Lung (tissue), 12 donors: ENCODE data around the gene RSPRY1. TPM values are rescaled to one million over a fixed set of nuclear protein-coding genes. Genes with fewer than 3 reads are reported as not detected.

ENCODE experiments used
- ATAC-seq: fragments of 200-7000 bp; cut with Tn5 transposase; one replicate; pipeline ENCODE4 v1.9.1; 2020; ENCODE audit warnings: moderate number of reproducible peaks; ENCODE audit not compliant: insufficient read depth, low FRiP score
- DNase-seq, 3 donors: peaks; one replicate each; pipeline ENCODE4 v3.0.0-alpha.2; 2013 to 2017
- H3K27ac ChIP-seq, 2 donors: one replicate each; pipeline ENCODE4 v1.5.1; 2013; ENCODE audit warnings: mild to moderate bottlenecking in 2 of 2, moderate library complexity in 2 of 2, control low read depth in 1 of 2, inconsistent platforms in 1 of 2, low read depth in 1 of 2, low read length in 1 of 2
- H3K27me3 ChIP-seq, 3 donors: one replicate each; pipeline ENCODE4 v1.5.1; 2013; ENCODE audit warnings: low read length in 2 of 3; ENCODE audit not compliant: control insufficient read depth in 3 of 3, insufficient read depth in 3 of 3
- H3K36me3 ChIP-seq, 4 donors: one replicate each; pipeline ENCODE4 v1.5.1; 2013; ENCODE audit warnings: low read length in 4 of 4, mild to moderate bottlenecking in 1 of 4, moderate library complexity in 1 of 4; ENCODE audit not compliant: control insufficient read depth in 4 of 4, insufficient read depth in 4 of 4
- H3K4me1 ChIP-seq, 5 donors: one replicate each; pipeline ENCODE4 v1.5.1; 2013; ENCODE audit warnings: low read length in 5 of 5, mild to moderate bottlenecking in 2 of 5, moderate library complexity in 1 of 5; ENCODE audit not compliant: control insufficient read depth in 5 of 5, insufficient read depth in 5 of 5
- H3K4me3 ChIP-seq: one replicate; pipeline ENCODE4 v1.5.1; 2013; ENCODE audit warnings: mild to moderate bottlenecking, control low read depth, moderate library complexity
- H3K9ac ChIP-seq, 2 donors: one replicate each; pipeline ENCODE4 v1.5.1; 2013; ENCODE audit warnings: low read length in 2 of 2, control low read depth in 1 of 2; ENCODE audit not compliant: insufficient read depth in 1 of 2
- H3K9me3 ChIP-seq, 4 donors: one replicate each; pipeline ENCODE4 v1.5.1; 2013; ENCODE audit warnings: low read length in 3 of 4, mild to moderate bottlenecking in 1 of 4, moderate library complexity in 1 of 4; ENCODE audit not compliant: control insufficient read depth in 4 of 4, insufficient read depth in 3 of 4
- WGBS, 2 donors: extraction: QIAGEN DNeasy Blood & Tissue Kit; methylation state at CpG; one replicate each; pipeline ENCODE4 v1.1.7; 2013; 5-methylcytosine and 5-hydroxymethylcytosine counted together
- polyA plus RNA-seq, 2 donors: library from polyadenylated mRNA; stranded (reverse); fragments of 200-250 nt; gene quantifications; one replicate each; pipeline ENCODE4 v1.2.1, GENCODE V29; 2013
- total RNA-seq, 2 donors: library from RNA; depleted of rRNA in 1 of 2; stranded (reverse); fragments of >200 nt in 1 of 2; gene quantifications; one replicate each; pipeline ENCODE4 v1.2.1, GENCODE V29; 2014 to 2021
- TF ChIP-seq, protein P1 (sequence below): IDR thresholded peaks from 2 replicates; pipeline ENCODE4 v1.5.1; 2012; ENCODE audit warnings: mild to moderate bottlenecking; ENCODE audit errors: control extremely low read depth, extremely low read depth
- donor health status: control.
- donor health status: control.
- donor health status: Bipolar disorder and iron deficiency.
- donor health status: healthy.
- donor health status: DM: yes; HTN: yes; CAD: no.

Gene RSPRY1
- total and polyA plus RNA-seq, 4 donors: 10.5 to 71.7 (median 25.2) TPM

DNA sequence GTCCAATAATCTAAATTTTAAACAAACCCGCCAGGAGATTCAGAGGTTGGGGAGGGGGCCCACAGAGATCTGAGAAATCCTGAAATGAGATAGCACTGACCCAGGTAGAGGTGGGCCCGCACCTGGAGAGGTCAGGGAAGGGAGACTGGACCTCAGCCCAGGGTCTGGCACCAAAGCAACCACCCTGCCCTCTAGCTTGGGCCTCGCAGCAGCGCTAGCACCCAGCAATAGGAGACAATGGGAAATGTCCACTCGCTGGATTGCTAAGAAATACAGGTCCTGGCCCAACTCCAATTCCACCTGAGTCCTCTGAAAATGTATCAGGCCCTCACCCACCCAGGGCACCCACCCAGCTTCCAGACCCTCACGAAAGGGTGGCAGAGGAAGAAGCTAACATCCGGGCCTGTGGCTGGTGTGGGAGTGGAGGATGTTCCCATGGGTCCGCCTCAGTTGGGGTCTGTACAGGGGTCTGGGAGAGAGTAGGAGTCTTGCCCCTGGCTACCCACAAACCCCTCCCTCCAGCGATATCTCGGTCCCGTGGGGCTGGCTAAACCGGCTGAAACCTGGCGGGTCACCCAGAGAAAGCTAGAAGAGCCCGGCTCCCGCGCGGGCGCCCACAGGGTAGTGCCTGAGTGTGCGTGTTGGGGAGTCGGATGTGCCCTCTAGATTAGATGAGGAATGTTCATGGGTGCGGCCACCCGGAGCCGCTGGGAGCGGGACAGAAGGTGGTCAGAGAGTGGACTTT, 97.3 kb downstream of the RSPRY1 start:
- peak; percentile 19 for ATAC-seq
- Histone ChIP-seq H3K9me3 (no peaks in the 10 kb centered on the region), H3K27me3 (peaks cover 0 to 42% (median 29%) of the 10 kb centered on the region in 3 donors), H3K4me3 (peak overlapping the region; percentile 68), H3K4me1 (peaks cover 0 to 13% (median 0%) of the 10 kb centered on the region in 5 donors), H3K27ac (peak overlapping the region in 1 of 2 donors; percentile 90), H3K36me3 (no peaks in the 10 kb centered on the region), H3K9ac (no peak overlapping the region)
- TF ChIP-seq, protein P1, sequence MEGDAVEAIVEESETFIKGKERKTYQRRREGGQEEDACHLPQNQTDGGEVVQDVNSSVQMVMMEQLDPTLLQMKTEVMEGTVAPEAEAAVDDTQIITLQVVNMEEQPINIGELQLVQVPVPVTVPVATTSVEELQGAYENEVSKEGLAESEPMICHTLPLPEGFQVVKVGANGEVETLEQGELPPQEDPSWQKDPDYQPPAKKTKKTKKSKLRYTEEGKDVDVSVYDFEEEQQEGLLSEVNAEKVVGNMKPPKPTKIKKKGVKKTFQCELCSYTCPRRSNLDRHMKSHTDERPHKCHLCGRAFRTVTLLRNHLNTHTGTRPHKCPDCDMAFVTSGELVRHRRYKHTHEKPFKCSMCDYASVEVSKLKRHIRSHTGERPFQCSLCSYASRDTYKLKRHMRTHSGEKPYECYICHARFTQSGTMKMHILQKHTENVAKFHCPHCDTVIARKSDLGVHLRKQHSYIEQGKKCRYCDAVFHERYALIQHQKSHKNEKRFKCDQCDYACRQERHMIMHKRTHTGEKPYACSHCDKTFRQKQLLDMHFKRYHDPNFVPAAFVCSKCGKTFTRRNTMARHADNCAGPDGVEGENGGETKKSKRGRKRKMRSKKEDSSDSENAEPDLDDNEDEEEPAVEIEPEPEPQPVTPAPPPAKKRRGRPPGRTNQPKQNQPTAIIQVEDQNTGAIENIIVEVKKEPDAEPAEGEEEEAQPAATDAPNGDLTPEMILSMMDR: no peak
- DNase-seq: peak in 1 of 3 donors; percentile 27
- WGBS, 2 donors: 39 to 55% methylated on average over 24 of the region's 24 CpGs

DNA sequence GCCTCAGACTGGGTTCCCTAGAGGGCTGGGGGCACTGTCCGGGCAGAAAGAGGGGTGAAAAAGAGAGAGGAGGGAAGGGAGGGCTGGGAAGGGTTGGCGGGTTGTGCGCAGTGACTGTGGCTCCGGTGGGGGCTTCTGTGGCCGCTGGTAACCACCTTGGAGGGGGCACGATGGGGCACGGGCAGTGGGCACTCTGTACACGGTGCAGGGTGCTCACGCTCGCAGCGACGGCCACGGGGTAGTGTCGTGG, 97.8 kb downstream of the RSPRY1 start:
- DNase-seq (no peak), ATAC-seq (no peak)
- 11 to 12% methylated on average over 14 of the region's 14 CpGs for WGBS, 2 donors
- Histone ChIP-seq H3K4me3 (peak overlapping the region; percentile 68), H3K27me3 (peaks cover 0 to 42% (median 27%) of the 10 kb centered on the region in 3 donors), H3K36me3 (no peaks in the 10 kb centered on the region), H3K9me3 (no peaks in the 10 kb centered on the region), H3K9ac (no peak overlapping the region), H3K27ac (peak overlapping the region in 1 of 2 donors; percentile 90), H3K4me1 (peaks cover 0 to 13% (median 0%) of the 10 kb centered on the region in 5 donors)
- TF ChIP-seq, protein P1: no peak

DNA sequence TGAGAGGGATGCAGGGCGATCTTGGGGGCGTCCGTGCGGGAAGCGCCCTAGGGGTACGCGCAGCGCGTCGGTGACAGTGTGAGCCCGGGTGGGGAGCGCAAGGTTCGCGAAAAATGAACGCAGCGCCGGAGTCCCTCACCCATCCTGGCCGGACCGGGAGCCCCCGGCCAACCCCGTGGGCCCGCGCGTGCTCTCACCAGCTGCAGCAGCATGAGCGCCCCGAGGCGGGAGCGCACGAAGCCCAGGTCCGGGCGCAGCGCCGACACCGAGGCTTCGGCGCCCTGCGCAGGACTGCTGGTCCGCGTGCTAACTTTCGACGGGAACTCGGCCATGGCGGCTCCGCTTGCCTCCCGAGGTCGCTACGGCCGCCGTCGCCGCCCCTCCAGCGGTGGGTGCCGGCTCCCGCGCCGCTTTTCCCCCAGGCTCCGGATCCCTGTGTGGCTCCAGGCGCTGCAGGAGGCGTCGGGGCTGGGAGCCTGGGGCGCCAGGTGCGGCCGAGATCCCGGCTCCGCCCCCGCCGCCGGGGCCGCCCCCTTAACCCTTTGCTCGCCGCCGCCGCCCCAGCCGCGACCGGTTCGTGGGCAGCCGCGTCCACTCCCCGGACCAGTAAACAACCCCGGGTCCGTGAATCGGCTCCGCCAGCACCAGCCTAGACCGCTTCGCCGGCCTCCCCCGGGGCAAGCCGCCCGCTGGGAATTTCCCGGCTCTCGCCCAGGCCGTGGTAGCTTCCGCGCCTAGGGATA, 98.3 kb downstream of the RSPRY1 start, which contains the start of gene PLLP:
Gene PLLP (minus strand): TSS at position 464 of the 743 bp plus-strand sequence. CDS start 132 bp downstream, at position 332.
- ATAC-seq (peak; percentile 88), DNase-seq (peak in 2 of 3 donors; percentile 46 to 52)
- Histone ChIP-seq H3K27me3 (peaks cover 0 to 42% (median 26%) of the 10 kb centered on the region in 3 donors), H3K4me3 (peak within 1 kb of the TSS; percentile 68), H3K9me3 (no peaks in the 10 kb centered on the region), H3K27ac (peak within 1 kb of the TSS in 1 of 2 donors; percentile 90), H3K4me1 (peaks cover 0 to 13% (median 0%) of the 10 kb centered on the region in 5 donors), H3K36me3 (no peaks in the 10 kb centered on the region), H3K9ac (no peak within 1 kb of the TSS)
- TF ChIP-seq, protein P1: no peak
- WGBS, 2 donors: 2% methylated on average over 86 to 95 of the region's 95 CpGs
